Glutamatergic neuron (in vitro differentiated cells): ENCODE data around the gene THEM5. TPM values are rescaled to one million over a fixed set of nuclear protein-coding genes. Genes with fewer than 3 reads are reported as not detected.
"Not testable (repeated sequence)": the region's sequence is repeated elsewhere in the genome, so short reads cannot be mapped to it uniquely, and the experiment has no call there.

Experiments
- DNase-seq: peaks from one replicate; pipeline ENCODE4 v3.0.0; 2022
- H3K27ac Mint-ChIP-seq: one replicate; pipeline ENCODE4 v1.8.0; 2020; ENCODE audit warnings: mild to moderate bottlenecking, mixed read lengths, inconsistent platforms; ENCODE audit not compliant: unreplicated experiment
- H3K27me3 Mint-ChIP-seq: one replicate; pipeline ENCODE4 v1.8.0; 2020; ENCODE audit warnings: mild to moderate bottlenecking, moderate library complexity, mixed read lengths, inconsistent platforms; ENCODE audit not compliant: unreplicated experiment
- H3K36me3 Mint-ChIP-seq: one replicate; pipeline ENCODE4 v1.8.0; 2020; ENCODE audit warnings: mild to moderate bottlenecking, mixed read lengths, inconsistent platforms; ENCODE audit not compliant: unreplicated experiment
- H3K4me1 Mint-ChIP-seq: one replicate; pipeline ENCODE4 v1.8.0; 2020; ENCODE audit warnings: mild to moderate bottlenecking, low read depth, mixed read lengths, inconsistent platforms; ENCODE audit not compliant: unreplicated experiment
- H3K4me3 Mint-ChIP-seq: one replicate; pipeline ENCODE4 v1.8.0; 2020; ENCODE audit warnings: mild to moderate bottlenecking, mixed read lengths, inconsistent platforms; ENCODE audit not compliant: unreplicated experiment
- H3K9me3 Mint-ChIP-seq: one replicate; pipeline ENCODE4 v1.8.0; 2020; ENCODE audit warnings: mild to moderate bottlenecking, moderate library complexity, mixed read lengths, inconsistent platforms; ENCODE audit not compliant: unreplicated experiment
- total RNA-seq: library from RNA; stranded (reverse); fragmentation: NEBNext Ultra II Directional; extraction: Animal tissue kit (Norgen Biotek cat#: 25700); gene quantifications from one replicate; pipeline ENCODE4 v1.2.1, GENCODE V29; 2021; ENCODE audit not compliant: unreplicated experiment
- TF ChIP-seq, protein P1 (sequence below): fragments of 200-600 bp; sonication (generic); IDR thresholded peaks from one replicate; pipeline ENCODE4 v1.5.0; 2021; ENCODE audit not compliant: partially characterized antibody, unreplicated experiment

The THEM5 gene
- total RNA-seq, 1 donor from 2014 or later: not detected

GRCh38 chr1:151858886-151859665 is 5.6 kb upstream of the THEM5 start:
- Mint-ChIP-seq H3K4me3 (no peak overlapping the region), H3K27me3 (peaks cover 12% of the 10 kb centered on the region), H3K27ac (no peak overlapping the region), H3K9me3 (peaks cover 5% of the 10 kb centered on the region), H3K4me1 (peaks cover 10% of the 10 kb centered on the region), H3K36me3 (peaks cover 4% of the 10 kb centered on the region)
- TF ChIP-seq, protein P1, sequence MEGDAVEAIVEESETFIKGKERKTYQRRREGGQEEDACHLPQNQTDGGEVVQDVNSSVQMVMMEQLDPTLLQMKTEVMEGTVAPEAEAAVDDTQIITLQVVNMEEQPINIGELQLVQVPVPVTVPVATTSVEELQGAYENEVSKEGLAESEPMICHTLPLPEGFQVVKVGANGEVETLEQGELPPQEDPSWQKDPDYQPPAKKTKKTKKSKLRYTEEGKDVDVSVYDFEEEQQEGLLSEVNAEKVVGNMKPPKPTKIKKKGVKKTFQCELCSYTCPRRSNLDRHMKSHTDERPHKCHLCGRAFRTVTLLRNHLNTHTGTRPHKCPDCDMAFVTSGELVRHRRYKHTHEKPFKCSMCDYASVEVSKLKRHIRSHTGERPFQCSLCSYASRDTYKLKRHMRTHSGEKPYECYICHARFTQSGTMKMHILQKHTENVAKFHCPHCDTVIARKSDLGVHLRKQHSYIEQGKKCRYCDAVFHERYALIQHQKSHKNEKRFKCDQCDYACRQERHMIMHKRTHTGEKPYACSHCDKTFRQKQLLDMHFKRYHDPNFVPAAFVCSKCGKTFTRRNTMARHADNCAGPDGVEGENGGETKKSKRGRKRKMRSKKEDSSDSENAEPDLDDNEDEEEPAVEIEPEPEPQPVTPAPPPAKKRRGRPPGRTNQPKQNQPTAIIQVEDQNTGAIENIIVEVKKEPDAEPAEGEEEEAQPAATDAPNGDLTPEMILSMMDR: no peak
- DNase-seq: no peak

DNA sequence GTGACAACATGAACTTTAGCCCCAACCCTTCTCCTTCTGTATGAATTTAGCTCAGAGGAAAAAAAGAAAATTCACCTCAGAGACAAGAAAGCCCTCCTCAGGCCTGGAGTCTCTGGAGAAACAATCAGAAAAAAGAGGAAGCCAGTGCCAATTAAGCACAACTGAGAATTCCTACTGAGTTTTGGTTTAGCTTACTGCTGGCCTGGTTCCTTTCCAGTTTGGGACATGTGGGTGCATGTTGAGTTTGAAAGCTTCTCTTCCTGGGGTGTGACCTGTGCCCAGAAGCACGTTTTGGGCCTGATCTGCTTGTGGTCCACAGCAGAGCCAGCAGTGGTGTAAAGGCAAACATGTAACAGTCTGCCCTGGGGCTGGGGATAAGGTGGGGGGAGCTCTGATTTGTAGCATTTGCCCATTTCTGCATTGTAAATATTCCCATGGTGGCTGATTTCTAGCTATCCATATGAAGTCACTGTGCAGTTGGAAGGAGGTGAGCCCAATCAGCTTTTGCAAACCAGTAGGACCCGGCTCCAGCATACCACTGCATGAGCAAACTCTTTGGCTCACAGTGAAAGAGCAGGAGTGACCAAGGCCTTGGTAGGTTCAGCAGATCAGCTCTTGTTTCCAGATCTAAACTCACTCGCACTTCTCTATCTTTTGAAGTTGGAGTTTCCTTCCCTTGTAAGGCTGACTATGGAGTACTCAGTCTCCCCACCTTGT is 4.7 kb upstream of the THEM5 start:
- TF ChIP-seq, protein P1: no peak
- Mint-ChIP-seq H3K4me3 (no peak overlapping the region), H3K9me3 (peaks cover 5% of the 10 kb centered on the region), H3K27me3 (peaks cover 12% of the 10 kb centered on the region), H3K4me1 (peaks cover 10% of the 10 kb centered on the region), H3K36me3 (peaks cover 4% of the 10 kb centered on the region), H3K27ac (no peak overlapping the region)
- DNase-seq: no peak

DNA sequence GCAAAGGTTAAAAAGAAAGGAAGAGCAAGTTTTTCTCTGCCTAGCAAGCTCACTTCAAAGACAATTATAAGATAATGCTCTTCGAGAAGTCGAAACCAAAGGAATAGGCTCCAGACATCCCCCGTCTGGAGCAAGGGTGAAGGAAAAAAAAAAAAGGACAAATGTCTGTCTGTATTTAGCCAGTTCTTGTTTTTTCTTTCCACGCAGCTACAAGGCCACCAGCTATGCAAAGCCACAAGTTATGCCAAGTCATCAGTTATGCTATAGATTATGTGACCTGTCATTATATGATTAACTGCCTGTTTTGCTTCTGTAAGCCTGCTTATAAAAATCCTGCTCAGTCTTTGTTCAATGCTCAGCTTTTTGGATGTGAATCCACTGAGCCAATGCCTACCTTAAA is 2.4 kb upstream of the THEM5 start:
- Mint-ChIP-seq H3K27ac (no peak overlapping the region), H3K9me3 (no peaks in the 10 kb centered on the region), H3K4me1 (peaks cover 4% of the 10 kb centered on the region), H3K4me3 (no peak overlapping the region), H3K36me3 (peaks cover 4% of the 10 kb centered on the region), H3K27me3 (peaks cover 8% of the 10 kb centered on the region)
- no peak for DNase-seq
- TF ChIP-seq, protein P1: no peak

GRCh38 chr1:151855516-151855915 is 2.0 kb upstream of the THEM5 start:
- not testable (repeated sequence) for H3K27ac Mint-ChIP-seq, H3K36me3 Mint-ChIP-seq, DNase-seq, H3K4me3 Mint-ChIP-seq, H3K27me3 Mint-ChIP-seq, H3K4me1 Mint-ChIP-seq, H3K9me3 Mint-ChIP-seq

- Mint-ChIP-seq H3K36me3 (peaks cover 4% of the 10 kb centered on the region), H3K4me3 (no peak overlapping the region), H3K27me3 (peaks cover 6% of the 10 kb centered on the region), H3K9me3 (no peaks in the 10 kb centered on the region), H3K4me1 (no peaks in the 10 kb centered on the region), H3K27ac (no peak overlapping the region)
- TF ChIP-seq, protein P1: no peak
- no peak for DNase-seq
Observed at GRCh38 chr1:151854658-151855057, 1.1 kb upstream of the THEM5 start.
